Testis (tissue), 2 donors: ENCODE measurements around the gene ALDH1L1.

Experiments used
- CTCF ChIP-seq, 3 experiments: fragments of 450-650 bp in 2 of 3; fragments of 200-600 bp in 1 of 3; sonication (generic) in 1 of 3; IDR thresholded peaks; one replicate each; pipeline ENCODE4 v1.5.1; 2016 to 2019; ENCODE audit warnings: antibody characterized with exemption in 3 of 3, mild to moderate bottlenecking in 2 of 3, moderate library complexity in 1 of 3
- POLR2A ChIP-seq: fragments of 450-650 bp; IDR thresholded peaks from one replicate; pipeline ENCODE4 v1.6.1; 2017; ENCODE audit warnings: antibody characterized with exemption, mild to moderate bottlenecking, moderate library complexity

GRCh38 chr3:126116526-126116925, 63.9 kb downstream of the ALDH1L1 start:
- TF ChIP-seq CTCF (IDR thresholded peaks at IDR 0.05) (no peak), POLR2A (no peak)
